ENCODE data around the gene PHLDA1. TPM values are rescaled to one million over a fixed set of nuclear protein-coding genes. Genes with fewer than 3 reads are reported as not detected.
A peak's percentile ranks its signal among the peaks of the same experiment; 100 is the strongest.

Gene PHLDA1
- total and polyA plus RNA-seq, 2 of the 13 experiments (the other 11 are each of a cell fraction or from before 2014, with no cell fraction given): 33.8 to 41.0 TPM

DNA sequence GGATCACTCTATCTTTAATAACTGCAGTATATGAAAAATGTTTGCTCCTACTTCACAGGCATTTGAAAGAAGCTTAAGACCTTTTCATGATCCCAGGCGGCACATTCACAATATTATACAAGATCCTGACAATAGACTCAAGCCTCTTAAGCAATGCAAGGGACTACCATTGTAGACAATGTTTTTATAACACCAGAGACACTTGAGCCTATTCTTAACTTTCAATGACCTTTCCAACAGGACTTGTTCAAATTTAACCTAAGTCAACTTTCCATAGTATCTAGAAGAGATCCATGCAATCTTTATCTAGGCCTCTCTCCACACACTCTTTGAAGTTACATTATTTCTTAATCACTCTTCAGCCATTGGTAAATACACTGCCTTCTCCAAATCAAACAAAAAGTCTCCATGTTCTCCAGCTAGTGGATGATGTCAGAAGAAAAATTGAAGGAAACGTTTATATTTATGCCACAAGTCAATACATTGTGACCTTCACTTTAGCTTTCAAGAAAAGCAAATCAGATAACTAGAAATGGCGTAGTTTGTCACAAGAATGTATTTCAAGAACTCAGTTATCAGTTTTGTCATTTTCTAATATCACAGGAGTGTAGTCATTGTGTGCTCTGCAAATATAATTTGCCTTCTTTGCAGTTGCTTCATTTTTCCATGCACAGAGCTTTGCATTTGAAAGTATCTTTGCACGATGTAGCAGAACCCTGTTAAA, 41.2 kb downstream of the PHLDA1 start (continued):
- peak; percentile 80 for TF ChIP-seq FOSL2 (CRISPR knock-in tag; IDR thresholded peaks at IDR 0.05)
- TF ChIP-seq FOXK1 (CRISPR knock-in tag; IDR thresholded peaks at IDR 0.05; ENCODE audit: borderline replicate concordance, low read depth): peak; percentile 95
- TF ChIP-seq ZSCAN5A (CRISPR knock-in tag; IDR thresholded peaks at IDR 0.05; ENCODE audit: borderline replicate concordance): peak; percentile 79; the same call in 1 of the 2 replicates
- TF ChIP-seq, protein P1, sequence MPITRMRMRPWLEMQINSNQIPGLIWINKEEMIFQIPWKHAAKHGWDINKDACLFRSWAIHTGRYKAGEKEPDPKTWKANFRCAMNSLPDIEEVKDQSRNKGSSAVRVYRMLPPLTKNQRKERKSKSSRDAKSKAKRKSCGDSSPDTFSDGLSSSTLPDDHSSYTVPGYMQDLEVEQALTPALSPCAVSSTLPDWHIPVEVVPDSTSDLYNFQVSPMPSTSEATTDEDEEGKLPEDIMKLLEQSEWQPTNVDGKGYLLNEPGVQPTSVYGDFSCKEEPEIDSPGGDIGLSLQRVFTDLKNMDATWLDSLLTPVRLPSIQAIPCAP (CRISPR knock-in tag; IDR thresholded peaks at IDR 0.05; ENCODE audit: low read depth): no peak
- TF ChIP-seq ATF7 (IDR thresholded peaks at IDR 0.05): peak; percentile 81
- TF ChIP-seq ATF7 (CRISPR knock-in tag; IDR thresholded peaks at IDR 0.05): peak; percentile 64; the same call in 1 of the 2 replicates
- peak; percentile 64; the same call in 1 of the 2 replicates for TF ChIP-seq ZNF12 (CRISPR knock-in tag; IDR thresholded peaks at IDR 0.05)
- no peak for TF ChIP-seq DNMT3B (CRISPR knock-in tag; conservative IDR thresholded peaks at IDR 0.05)
- TF ChIP-seq RFXAP (CRISPR knock-in tag; IDR thresholded peaks at IDR 0.05; ENCODE audit: borderline replicate concordance): no peak
- no peak for TF ChIP-seq ZUFSP (CRISPR knock-in tag; IDR thresholded peaks at IDR 0.05; ENCODE audit: borderline replicate concordance)
- peak; percentile 62 to 92 for TF ChIP-seq NR2F1 (CRISPR knock-in tag; IDR thresholded peaks at IDR 0.05)
- TF ChIP-seq SALL2 (CRISPR knock-in tag; IDR thresholded peaks at IDR 0.05): no peak
- TF ChIP-seq ZNF83 (CRISPR knock-in tag; IDR thresholded peaks at IDR 0.05; ENCODE audit: borderline replicate concordance): no peak
- peak; percentile 99 for TF ChIP-seq NFIC (IDR thresholded peaks at IDR 0.05; ENCODE audit: low read length)
- peak; percentile 99 for TF ChIP-seq ATF2 (CRISPR knock-in tag; IDR thresholded peaks at IDR 0.05)
- TF ChIP-seq SMYD3 (CRISPR knock-in tag; IDR thresholded peaks at IDR 0.05): 0 out of 2 replicates have a peak, but pooled peaks have one; percentile 49
- peak; percentile 86 for TF ChIP-seq PPARG (CRISPR knock-in tag; conservative IDR thresholded peaks at IDR 0.05)
- TF ChIP-seq, protein P2, sequence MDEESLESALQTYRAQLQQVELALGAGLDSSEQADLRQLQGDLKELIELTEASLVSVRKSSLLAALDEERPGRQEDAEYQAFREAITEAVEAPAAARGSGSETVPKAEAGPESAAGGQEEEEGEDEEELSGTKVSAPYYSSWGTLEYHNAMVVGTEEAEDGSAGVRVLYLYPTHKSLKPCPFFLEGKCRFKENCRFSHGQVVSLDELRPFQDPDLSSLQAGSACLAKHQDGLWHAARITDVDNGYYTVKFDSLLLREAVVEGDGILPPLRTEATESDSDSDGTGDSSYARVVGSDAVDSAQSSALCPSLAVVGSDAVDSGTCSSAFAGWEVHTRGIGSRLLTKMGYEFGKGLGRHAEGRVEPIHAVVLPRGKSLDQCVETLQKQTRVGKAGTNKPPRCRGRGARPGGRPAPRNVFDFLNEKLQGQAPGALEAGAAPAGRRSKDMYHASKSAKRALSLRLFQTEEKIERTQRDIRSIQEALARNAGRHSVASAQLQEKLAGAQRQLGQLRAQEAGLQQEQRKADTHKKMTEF (CRISPR knock-in tag; IDR thresholded peaks at IDR 0.05): peak; percentile 99
- peak; percentile 99 for TF ChIP-seq BCL6 (CRISPR knock-in tag; IDR thresholded peaks at IDR 0.05)
- TF ChIP-seq TEF (CRISPR knock-in tag; IDR thresholded peaks at IDR 0.05): peak; percentile 49; the same call in 1 of the 2 replicates
- no peak for TF ChIP-seq ZNF781 (CRISPR knock-in tag; IDR thresholded peaks at IDR 0.05; ENCODE audit: borderline replicate concordance, not compliant biosample characterization)
- TF ChIP-seq, protein P3, sequence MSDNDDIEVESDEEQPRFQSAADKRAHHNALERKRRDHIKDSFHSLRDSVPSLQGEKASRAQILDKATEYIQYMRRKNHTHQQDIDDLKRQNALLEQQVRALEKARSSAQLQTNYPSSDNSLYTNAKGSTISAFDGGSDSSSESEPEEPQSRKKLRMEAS (IDR thresholded peaks at IDR 0.05): peak; percentile 57
